ENCODE measurements around the gene HOXB2. TPM values are rescaled to one million over a fixed set of nuclear protein-coding genes. Genes with fewer than 3 reads are reported as not detected.

Gene HOXB2
- total RNA-seq, 2 experiments from 2014 or later = not detected

DNA sequence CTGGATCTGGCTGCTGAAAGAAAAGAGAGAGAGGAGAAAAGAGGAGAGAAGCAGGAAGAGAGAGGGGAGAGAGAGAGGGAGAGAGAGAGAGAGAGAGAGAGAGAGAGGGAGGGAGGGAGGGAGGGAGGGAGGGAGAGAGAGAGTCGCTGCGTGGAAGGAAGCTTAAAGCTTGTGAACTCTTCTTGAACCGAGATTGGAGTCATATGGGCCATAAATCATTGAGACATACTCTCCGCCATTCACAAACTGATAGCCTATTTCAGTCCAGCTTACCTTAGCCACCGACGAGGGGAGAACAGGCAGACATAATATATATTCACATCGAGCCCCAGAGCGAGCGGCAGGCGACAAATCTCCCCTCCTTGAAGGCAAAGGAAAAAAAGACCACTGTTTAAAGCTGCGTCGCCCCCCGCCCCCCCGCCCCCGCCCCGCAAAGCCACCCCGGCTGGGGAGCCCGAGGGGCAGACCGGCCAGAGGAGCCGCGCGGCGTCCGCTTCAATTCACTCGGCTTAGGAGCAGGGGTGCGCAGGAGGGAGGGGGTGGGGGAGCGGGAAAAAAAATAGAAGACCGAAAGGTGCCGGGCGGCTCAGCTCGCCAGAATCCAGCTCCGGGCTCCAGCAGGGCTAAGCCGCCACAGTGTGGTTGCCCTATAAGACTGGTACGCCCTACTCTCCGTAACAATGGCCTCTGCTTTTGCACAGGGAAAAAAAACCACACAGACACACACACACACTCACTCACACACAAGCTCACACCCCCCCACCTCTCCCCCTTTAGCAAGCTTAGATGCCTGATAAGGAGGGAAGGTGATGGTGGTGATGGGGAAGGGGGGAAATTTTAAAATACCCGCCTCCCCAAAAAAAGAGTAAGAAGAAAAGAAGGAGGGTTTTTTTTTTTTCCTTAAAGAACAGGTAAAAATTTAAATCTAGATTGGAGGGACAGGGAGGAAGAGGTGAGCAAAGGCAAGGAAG, 10.6 kb upstream of the HOXB2 start:
- CTCF ChIA-PET (ENCODE audit: unreplicated experiment) = no interaction called here
- no TSS peak for BruUV-seq (replicated peaks)
- no peaks in the 10 kb centered on the region for H3K4me1 ChIP-seq (ENCODE audit: insufficient read depth, low read length, poor library complexity, severe bottlenecking)
- no peak overlapping the region for H3K4me2 ChIP-seq (ENCODE audit: low read length)
- H3K36me3 ChIP-seq (ENCODE audit: insufficient read depth, low read length) = 0 out of 2 replicates have a peak, but pooled peaks cover 2% of the 10 kb centered on the region
- H2AFZ ChIP-seq (ENCODE audit: low read length) = no peak overlapping the region
- H3K9me3 ChIP-seq (ENCODE audit: low read length) = no peaks in the 10 kb centered on the region
- TF ChIP-seq, protein P1, sequence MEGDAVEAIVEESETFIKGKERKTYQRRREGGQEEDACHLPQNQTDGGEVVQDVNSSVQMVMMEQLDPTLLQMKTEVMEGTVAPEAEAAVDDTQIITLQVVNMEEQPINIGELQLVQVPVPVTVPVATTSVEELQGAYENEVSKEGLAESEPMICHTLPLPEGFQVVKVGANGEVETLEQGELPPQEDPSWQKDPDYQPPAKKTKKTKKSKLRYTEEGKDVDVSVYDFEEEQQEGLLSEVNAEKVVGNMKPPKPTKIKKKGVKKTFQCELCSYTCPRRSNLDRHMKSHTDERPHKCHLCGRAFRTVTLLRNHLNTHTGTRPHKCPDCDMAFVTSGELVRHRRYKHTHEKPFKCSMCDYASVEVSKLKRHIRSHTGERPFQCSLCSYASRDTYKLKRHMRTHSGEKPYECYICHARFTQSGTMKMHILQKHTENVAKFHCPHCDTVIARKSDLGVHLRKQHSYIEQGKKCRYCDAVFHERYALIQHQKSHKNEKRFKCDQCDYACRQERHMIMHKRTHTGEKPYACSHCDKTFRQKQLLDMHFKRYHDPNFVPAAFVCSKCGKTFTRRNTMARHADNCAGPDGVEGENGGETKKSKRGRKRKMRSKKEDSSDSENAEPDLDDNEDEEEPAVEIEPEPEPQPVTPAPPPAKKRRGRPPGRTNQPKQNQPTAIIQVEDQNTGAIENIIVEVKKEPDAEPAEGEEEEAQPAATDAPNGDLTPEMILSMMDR (conservative IDR thresholded peaks at IDR 0.05; ENCODE audit: low read length) = no peak
- TF ChIP-seq EZH2phosphoT487 (IDR thresholded peaks at IDR 0.05; ENCODE audit: borderline replicate concordance, low read depth, low read length) = no peak
- POLR2A ChIA-PET = interaction anchor here (0.5 kb wide), 1 partner anchor 345 kb away, joined by 5 read pairs; no protein-coding TSS in a partner anchor
- H3K79me2 ChIP-seq (ENCODE audit: insufficient read depth, low read depth, low read length) = no peaks in the 10 kb centered on the region
- H3K9me2 ChIP-seq (ENCODE audit: insufficient read depth, low read length) = no peaks in the 10 kb centered on the region
- no peak for DNase-seq (ENCODE audit: low spot score)
- intact Hi-C loops (cut with micrococcal nuclease; ENCODE audit: unreplicated experiment) = no loop called here
- H4K20me1 ChIP-seq (ENCODE audit: insufficient read depth, low read length) = no peaks in the 10 kb centered on the region
- no peak overlapping the region for H3K4me3 ChIP-seq (ENCODE audit: low read depth, low read length, poor library complexity, severe bottlenecking)
- H3K27ac ChIP-seq (ENCODE audit: low read depth, low read length, poor library complexity, severe bottlenecking) = no peak overlapping the region

DNA sequence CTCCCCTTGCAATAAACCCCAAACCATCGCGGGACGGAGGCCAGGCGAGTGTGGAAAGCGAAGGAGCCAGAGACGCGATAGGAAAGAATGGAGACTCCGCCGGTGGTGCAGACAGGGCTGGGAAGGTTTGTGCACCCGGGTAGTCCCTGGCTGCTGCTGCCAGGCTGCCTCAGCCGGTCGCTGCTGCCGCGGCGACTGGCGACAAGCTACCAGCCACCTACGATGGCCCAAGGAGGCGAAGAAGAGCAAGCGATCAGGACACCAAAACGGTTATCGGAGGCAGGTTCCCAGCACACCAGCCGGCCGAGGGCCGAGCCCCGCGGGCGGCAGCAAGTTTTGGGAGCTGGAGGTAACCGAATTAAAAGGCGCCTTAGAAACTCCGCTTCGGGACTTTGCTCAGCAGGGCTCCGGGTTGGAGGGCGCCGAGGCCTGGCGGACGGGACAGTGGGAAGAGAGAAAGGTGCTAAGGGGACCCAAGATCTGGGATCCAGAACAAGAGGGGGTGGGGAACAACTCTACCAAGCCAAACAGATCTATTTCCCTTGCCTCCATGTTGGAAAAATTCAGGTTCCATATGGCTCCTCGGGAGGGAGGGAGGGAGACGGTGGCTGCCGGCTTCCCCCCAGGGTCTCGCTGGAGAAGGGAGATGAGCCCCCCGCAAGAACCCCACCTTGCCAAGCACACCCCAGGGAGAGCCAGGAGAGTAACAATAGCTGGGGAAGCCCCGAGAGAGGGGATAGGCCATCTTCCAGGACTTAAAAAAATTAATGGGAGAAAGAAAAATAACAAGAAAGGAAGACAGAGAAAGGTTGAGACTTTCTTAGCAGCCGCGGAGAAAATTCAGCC, 9.7 kb upstream of the HOXB2 start:
- no peak overlapping the region for H3K27ac ChIP-seq (ENCODE audit: low read depth, low read length, poor library complexity, severe bottlenecking)
- H3K4me2 ChIP-seq (ENCODE audit: low read length) = no peak overlapping the region
- H3K36me3 ChIP-seq (ENCODE audit: insufficient read depth, low read length) = peaks cover 11% of the 10 kb centered on the region; the same call in 1 of the 2 replicates
- ChIA-PET POLR2A (interaction anchor here (0.5 kb wide), 1 partner anchor 346 kb away, joined by 5 read pairs; no protein-coding TSS in a partner anchor), CTCF (ENCODE audit: unreplicated experiment) (no interaction called here)
- no peak for TF ChIP-seq EZH2phosphoT487 (IDR thresholded peaks at IDR 0.05; ENCODE audit: borderline replicate concordance, low read depth, low read length)
- TF ChIP-seq, protein P1 (conservative IDR thresholded peaks at IDR 0.05; ENCODE audit: low read length) = no peak
- DNase-seq (ENCODE audit: low spot score) = no peak
- no peaks in the 10 kb centered on the region for H4K20me1 ChIP-seq (ENCODE audit: insufficient read depth, low read length)
- H3K4me3 ChIP-seq (ENCODE audit: low read depth, low read length, poor library complexity, severe bottlenecking) = no peak overlapping the region
- no peaks in the 10 kb centered on the region for H3K9me2 ChIP-seq (ENCODE audit: insufficient read depth, low read length)
- no peaks in the 10 kb centered on the region for H3K4me1 ChIP-seq (ENCODE audit: insufficient read depth, low read length, poor library complexity, severe bottlenecking)
- intact Hi-C loops (cut with micrococcal nuclease; ENCODE audit: unreplicated experiment) = no loop called here
- no peaks in the 10 kb centered on the region for H3K79me2 ChIP-seq (ENCODE audit: insufficient read depth, low read depth, low read length)
- no peak overlapping the region for H2AFZ ChIP-seq (ENCODE audit: low read length)
- no TSS peak for BruUV-seq (replicated peaks)
- no peaks in the 10 kb centered on the region for H3K9me3 ChIP-seq (ENCODE audit: low read length)
